GM12864 (cell line): ENCODE results near the gene CYP2S1.
A peak's percentile ranks its signal among the peaks of the same experiment; 100 is the strongest.
"Not testable (repeated sequence)": the region's sequence is repeated elsewhere in the genome, so short reads cannot be mapped to it uniquely, and the experiment has no call there.

ENCODE experiments used
- DNase-seq: peaks from one replicate; pipeline ENCODE4 v3.0.0-alpha.2; 2011; ENCODE audit warnings: low read depth
- H3K4me3 ChIP-seq: 2 replicates; pipeline ENCODE4 v1.5.1; 2011; ENCODE audit warnings: mild to moderate bottlenecking, low read depth, low read length, control low read depth
- TF ChIP-seq, protein P1 (sequence below): IDR thresholded peaks from 2 replicates; pipeline ENCODE4 v1.5.1; 2011; ENCODE audit warnings: low read depth, mild to moderate bottlenecking, moderate library complexity, low read length, control low read depth, inconsistent platforms; ENCODE audit errors: missing control alignments

The CYP2S1 gene, protein sequence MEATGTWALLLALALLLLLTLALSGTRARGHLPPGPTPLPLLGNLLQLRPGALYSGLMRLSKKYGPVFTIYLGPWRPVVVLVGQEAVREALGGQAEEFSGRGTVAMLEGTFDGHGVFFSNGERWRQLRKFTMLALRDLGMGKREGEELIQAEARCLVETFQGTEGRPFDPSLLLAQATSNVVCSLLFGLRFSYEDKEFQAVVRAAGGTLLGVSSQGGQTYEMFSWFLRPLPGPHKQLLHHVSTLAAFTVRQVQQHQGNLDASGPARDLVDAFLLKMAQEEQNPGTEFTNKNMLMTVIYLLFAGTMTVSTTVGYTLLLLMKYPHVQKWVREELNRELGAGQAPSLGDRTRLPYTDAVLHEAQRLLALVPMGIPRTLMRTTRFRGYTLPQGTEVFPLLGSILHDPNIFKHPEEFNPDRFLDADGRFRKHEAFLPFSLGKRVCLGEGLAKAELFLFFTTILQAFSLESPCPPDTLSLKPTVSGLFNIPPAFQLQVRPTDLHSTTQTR

DNA sequence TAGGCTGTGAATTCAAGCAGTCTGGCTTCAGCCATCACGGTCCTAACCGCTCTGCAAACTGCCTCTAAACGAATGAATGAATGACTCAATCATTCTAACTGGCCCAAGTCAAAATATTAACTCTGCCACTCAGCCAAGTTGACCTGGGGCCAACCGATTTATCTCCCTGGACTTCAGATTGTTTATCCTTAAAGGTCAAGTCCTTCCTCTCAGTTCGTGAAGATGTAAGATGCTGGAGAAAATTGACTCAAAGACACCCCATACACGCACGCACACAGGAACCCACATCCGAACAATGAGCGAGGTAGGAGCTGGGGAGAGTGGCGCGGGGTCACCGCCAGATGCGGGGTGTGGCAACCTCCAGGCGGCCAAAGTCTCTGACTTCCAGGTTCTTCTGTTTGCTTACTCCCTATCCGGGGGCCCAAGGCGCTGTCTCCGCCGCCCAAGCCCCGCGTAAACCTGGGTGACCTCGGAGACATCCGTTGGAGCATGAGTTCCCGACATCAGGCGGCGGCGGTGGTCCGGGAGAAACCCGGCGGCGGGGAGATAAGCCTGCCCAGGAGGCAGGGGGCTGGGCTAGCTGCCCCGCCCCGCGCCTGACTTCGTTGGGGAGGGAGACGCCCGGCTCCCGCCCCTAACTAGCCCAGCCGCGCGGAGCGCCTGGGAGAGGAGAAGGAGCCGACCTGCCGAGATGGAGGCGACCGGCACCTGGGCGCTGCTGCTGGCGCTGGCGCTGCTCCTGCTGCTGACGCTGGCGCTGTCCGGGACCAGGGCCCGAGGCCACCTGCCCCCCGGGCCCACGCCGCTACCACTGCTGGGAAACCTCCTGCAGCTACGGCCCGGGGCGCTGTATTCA is at the start of gene CYP2S1:
Gene CYP2S1 (plus strand): TSS at position 646 of the 856 bp plus-strand sequence. CDS start 46 bp downstream, at position 692.
- DNase-seq, result no peak
- no peak within 1 kb of the TSS for H3K4me3 ChIP-seq
- TF ChIP-seq, protein P1, sequence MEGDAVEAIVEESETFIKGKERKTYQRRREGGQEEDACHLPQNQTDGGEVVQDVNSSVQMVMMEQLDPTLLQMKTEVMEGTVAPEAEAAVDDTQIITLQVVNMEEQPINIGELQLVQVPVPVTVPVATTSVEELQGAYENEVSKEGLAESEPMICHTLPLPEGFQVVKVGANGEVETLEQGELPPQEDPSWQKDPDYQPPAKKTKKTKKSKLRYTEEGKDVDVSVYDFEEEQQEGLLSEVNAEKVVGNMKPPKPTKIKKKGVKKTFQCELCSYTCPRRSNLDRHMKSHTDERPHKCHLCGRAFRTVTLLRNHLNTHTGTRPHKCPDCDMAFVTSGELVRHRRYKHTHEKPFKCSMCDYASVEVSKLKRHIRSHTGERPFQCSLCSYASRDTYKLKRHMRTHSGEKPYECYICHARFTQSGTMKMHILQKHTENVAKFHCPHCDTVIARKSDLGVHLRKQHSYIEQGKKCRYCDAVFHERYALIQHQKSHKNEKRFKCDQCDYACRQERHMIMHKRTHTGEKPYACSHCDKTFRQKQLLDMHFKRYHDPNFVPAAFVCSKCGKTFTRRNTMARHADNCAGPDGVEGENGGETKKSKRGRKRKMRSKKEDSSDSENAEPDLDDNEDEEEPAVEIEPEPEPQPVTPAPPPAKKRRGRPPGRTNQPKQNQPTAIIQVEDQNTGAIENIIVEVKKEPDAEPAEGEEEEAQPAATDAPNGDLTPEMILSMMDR, result no peak

DNA sequence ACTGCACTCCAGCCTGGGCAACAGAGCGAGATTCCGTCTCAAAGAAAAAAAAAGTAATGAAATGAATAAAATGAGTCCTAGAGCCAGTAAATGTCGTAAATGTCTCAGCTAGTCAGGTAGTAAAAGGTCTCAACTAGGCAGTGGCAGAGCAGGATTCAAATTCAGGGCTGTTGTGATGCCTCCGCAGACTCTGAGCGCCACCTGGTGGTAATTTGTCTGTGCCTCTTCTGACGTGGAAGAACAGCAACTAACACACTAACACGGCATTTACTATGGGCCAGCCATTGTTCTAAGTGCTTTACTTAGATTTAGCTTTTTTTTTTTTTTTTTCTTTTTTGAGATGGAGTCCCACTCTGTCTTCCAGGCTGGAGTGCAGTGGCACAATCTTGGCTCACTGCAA is 48.6 kb upstream of the CYP2S1 start:
- peak; percentile 58 for DNase-seq
- TF ChIP-seq, protein P1, result peak; percentile 81
- H3K4me3 ChIP-seq, result no peak overlapping the region

DNA sequence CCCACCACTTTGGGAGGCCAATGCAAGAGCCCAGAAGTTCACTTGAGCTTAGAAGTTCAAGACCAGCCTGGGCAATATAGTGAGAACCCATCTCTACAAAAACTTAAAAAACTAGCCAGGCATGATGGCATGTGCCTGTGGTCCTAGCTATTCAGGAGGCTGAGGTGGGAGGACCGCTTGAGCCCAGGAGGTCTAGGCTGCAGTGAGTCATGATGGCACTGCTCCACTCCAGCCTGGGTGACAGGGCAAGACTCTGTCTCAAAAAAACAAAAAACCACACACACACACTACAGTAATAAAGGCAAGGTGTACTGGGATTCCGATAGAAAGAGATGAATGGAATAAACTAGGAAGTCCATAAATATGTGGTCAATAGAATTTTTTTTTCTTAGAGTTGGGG is 43.2 kb upstream of the CYP2S1 start:
- no peak for DNase-seq
- TF ChIP-seq, protein P1, result no peak
- H3K4me3 ChIP-seq, result no peak overlapping the region

DNA sequence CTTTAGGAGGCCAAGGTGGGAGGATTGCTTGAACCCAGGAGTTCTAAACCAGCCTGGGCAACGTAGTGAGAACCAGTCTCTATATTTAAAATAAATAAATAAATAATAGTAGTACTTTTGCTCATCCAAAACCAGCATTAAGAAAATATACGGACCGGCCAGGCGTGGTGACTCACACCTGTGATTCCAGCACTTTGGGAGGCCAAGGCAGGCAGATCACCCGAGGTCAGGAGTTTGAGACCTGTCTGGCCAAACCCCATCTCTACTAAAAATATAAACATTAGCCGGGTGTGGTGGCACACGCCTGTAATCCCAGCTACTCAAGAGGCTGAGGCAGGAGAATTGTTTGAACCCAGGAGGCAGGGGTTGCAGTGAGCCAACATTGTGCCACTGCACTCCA is 42.0 kb upstream of the CYP2S1 start:
- H3K4me3 ChIP-seq, DNase-seq: not testable (repeated sequence)

DNA sequence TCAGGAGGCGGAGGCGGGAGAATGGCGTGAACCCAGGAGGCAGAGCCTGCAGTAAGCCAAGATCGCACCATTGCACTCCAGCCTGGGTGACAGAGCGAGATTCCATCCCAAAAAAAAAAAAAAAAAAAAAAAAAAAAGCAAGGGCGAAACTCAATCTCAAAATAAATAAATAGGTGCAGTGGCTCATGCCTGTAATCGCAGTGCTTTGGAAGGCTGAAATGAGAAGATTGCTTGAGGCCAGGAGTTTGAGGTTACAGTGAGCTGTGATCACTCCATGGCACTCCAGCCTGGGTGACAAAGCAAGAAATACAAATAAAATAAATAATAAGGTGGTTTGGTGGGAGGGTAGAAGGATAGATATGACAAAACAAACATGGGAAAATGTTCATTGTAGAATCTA is 39.0 kb upstream of the CYP2S1 start:
- no peak overlapping the region for H3K4me3 ChIP-seq
- DNase-seq, result no peak
- TF ChIP-seq, protein P1, result no peak

DNA sequence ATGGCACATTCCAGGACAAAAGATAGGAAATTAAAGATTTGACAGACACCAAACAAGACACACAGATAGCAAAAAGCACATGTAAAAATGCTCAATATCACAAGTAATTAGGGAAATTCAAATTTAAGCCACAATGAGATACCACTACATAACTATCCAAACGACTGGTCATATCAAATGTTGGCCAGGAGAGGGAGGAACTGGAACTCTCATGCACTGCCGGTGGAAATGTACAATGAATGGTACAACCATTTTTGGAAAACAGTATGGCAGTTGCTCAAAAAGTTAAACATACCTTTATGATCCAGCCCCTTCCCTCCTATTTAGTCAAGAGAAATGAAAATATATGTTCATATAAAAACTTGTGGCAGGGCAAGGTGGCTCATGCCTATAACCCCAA is 36.8 kb upstream of the CYP2S1 start:
- DNase-seq, result no peak
- H3K4me3 ChIP-seq, result no peak overlapping the region
- TF ChIP-seq, protein P1, result peak; percentile 7

DNA sequence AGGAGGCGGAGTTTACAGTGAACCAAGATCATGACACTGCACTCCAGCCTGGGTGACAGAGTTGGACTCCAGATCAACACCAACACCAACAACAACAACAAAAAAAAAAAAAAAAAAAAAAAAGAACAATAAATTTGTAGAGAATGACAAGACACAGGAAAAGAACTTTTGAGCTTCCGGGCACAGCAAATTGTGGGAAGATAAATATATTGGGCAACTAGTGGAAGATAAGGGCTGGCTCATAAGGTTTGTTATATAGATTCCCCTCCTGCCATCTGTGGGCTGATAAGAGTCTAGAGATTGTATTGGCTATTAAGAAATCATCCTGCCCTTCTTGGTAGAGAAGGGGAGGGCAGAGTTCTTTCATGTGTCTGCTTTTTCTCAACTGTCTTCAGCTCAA is 33.1 kb upstream of the CYP2S1 start:
- TF ChIP-seq, protein P1, result no peak
- no peak for DNase-seq
- no peak overlapping the region for H3K4me3 ChIP-seq
